RWPE1 (cell line): Measurements from ENCODE around the gene FPGT.

ENCODE experiments used
- CTCF ChIA-PET: fragments of 350-600 bp; sonication (Branson Sonifier 250); formaldehyde crosslinking; extraction: SDS; loops from one replicate; lab custom pipeline; 2021; lab: Yijun Ruan, JAX
- POLR2A ChIA-PET: fragments of 400-600 bp; formaldehyde crosslinking; extraction: SDS; loops from one replicate; lab custom pipeline; 2020; ENCODE audit warnings: antibody characterized with exemption; ENCODE audit not compliant: low non-redundant PET; lab: Yijun Ruan, JAX
- DNase-seq: peaks from one replicate; pipeline ENCODE4 v3.0.0; 2012; ENCODE audit warnings: low spot score
- H3K27ac ChIP-seq: fragments of 450-650 bp; 2 replicates; pipeline ENCODE4 v1.5.1; 2017
- TF ChIP-seq, protein P1 (sequence below): fragments of 450-650 bp; conservative IDR thresholded peaks from 2 replicates; pipeline ENCODE4 v1.5.1; 2017; ENCODE audit warnings: low read depth, mild to moderate bottlenecking

The FPGT gene

DNA sequence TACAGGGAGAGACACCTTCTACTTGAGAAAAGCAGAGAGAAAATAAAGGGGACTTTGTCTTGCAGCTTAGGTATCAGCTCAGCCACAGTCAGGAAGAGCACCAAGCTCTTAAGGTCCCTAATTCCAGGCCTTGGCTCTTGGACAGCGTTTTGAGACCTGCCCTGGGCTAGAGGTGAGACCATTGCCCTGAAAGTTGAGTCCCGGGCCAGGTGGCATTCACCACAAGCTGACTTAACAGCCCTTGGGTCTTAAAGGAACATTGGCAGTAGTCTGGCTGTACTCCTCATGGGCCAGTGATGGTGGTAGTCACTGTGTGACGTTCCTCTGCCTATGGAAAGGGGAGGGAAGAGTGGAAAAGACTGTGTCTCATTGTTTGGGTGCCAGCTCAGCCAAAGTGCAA is 25.4 kb downstream of the FPGT start:
- ChIA-PET CTCF (interaction anchor here (0.5 kb wide), 1 partner anchor 46 kb away, joined by 4 read pairs; no protein-coding TSS in a partner anchor), POLR2A (no interaction called here)
- H3K27ac ChIP-seq: no peak overlapping the region
- TF ChIP-seq, protein P1, sequence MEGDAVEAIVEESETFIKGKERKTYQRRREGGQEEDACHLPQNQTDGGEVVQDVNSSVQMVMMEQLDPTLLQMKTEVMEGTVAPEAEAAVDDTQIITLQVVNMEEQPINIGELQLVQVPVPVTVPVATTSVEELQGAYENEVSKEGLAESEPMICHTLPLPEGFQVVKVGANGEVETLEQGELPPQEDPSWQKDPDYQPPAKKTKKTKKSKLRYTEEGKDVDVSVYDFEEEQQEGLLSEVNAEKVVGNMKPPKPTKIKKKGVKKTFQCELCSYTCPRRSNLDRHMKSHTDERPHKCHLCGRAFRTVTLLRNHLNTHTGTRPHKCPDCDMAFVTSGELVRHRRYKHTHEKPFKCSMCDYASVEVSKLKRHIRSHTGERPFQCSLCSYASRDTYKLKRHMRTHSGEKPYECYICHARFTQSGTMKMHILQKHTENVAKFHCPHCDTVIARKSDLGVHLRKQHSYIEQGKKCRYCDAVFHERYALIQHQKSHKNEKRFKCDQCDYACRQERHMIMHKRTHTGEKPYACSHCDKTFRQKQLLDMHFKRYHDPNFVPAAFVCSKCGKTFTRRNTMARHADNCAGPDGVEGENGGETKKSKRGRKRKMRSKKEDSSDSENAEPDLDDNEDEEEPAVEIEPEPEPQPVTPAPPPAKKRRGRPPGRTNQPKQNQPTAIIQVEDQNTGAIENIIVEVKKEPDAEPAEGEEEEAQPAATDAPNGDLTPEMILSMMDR: no peak
- DNase-seq: no peak

DNA sequence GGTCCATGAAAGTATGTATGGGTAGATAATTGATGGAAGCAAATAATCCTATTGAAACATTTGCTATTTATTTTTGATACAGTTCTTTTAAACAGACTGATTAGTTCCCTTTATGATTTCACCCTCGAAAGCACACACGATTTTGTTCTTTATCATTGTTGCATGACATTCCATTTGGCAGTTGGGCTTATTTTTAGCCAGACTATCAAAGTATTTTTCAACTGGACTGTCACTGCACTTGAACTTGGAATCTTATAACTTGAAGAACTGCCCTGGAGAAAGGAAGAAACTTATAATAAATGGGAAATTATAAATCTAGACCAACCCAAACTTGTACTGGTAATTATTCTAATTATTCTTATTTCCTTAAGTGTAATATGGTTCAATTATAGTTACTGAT is 37.1 kb downstream of the FPGT start, which contains the start of gene TNNI3K:
TNNI3K (plus strand) TSS at position 235 of the 400 bp plus-strand sequence; CDS start at position 300, 65 bp downstream.
- H3K27ac ChIP-seq: no peak within 1 kb of the TSS
- no peak for DNase-seq
- POLR2A ChIA-PET: no interaction called here
- TF ChIP-seq, protein P1: no peak
- CTCF ChIA-PET: no interaction called here

DNA sequence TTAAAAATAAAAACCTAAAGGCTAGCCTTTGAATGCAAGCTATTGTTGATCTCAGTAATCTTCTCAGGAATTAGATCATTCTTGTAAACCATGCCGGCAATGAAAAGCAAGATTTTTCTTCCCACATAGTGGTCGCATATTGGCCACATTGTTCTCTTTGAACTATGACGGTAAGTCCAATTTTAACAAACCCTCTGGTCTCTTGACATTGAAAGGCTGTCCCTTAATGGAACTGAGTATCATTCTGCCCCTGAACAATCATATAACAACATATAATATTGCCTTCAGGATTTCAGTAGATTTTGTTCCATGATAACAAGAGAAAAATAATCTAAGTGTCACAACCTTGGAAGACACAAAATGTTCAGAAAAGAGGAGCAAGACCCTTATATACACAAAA is 38.4 kb downstream of the FPGT start:
- ChIA-PET CTCF (no interaction called here), POLR2A (no interaction called here)
- TF ChIP-seq, protein P1: no peak
- DNase-seq: no peak
- H3K27ac ChIP-seq: no peak overlapping the region

DNA sequence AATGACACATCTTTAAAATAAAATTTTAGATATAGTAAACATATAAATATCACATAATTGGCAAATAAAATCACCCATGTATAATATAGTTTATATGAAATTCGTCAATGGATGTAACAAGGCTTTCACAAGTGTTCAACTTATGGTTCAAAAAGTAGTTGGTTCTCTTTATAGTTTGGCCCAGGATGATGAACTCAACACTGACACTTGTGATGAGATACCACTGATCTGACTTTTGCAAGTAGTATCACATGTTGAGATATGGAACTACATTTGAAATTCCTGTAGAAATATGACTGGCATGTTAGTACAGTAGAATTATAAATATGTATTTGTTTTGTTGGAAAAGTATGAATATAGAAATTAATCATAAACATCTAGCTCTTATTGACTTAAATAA is 39.0 kb downstream of the FPGT start:
- no peak overlapping the region for H3K27ac ChIP-seq
- ChIA-PET POLR2A (no interaction called here), CTCF (no interaction called here)
- TF ChIP-seq, protein P1: no peak
- no peak for DNase-seq

DNA sequence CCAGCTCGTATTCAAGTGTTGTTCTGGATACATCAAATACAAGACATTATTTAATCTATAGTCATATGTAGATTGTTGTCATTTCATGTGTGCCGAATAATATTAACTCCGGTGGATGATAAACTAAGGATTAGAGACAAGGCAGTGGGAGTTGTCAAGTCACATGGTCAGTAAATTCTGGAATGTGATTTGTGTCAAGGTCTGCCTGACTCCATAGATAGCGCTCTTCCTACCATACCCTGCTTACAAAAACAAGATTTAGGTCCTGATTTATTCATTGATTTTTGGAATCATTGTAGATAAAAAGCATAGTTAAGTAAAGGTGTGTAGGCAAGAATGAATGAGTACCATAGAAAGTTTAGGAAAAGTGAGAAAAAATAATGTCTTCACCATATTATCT is 39.7 kb downstream of the FPGT start:
- TF ChIP-seq, protein P1: no peak
- ChIA-PET CTCF (interaction anchor here (0.6 kb wide), 1 partner anchor 361 kb away, joined by 5 read pairs; no protein-coding TSS in a partner anchor), POLR2A (no interaction called here)
- DNase-seq: no peak
- H3K27ac ChIP-seq: no peak overlapping the region

DNA sequence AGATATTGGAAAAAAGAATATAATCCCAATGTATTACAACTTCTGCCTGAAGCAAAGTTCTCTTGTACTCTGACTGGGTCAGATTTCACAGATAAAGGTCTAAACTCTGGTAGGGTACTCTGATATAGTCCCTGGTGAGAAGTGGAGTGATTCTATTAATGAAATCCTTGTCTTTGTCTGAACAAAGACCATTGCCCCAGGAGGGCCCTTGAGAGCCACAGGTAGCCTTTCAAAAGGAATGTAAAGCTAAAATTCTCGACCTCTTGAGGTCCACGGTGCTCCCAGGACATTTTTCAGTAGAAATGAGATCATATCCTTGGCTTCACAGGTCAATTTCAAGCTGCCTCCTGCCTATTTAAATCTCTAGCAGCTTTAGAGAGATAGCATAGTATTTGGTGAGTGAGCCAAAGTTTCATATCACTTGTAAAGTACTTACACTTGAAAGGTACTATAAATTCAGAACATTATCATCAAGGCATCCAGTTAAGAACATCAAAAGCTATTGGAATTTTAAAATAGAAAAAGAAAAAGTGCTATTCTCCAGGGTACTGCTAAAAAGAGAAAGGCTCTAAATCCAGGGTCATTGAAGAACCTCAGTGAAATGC is 47.2 kb downstream of the FPGT start:
- no peak for DNase-seq
- TF ChIP-seq, protein P1: no peak
- ChIA-PET POLR2A (no interaction called here), CTCF (no interaction called here)
- H3K27ac ChIP-seq: no peak overlapping the region
